Nephron progenitor cell (in vitro differentiated cells): Measurements from ENCODE around the gene GIMD1.

Source experiments
- DNase-seq: peaks from one replicate; pipeline ENCODE4 v3.0.0; 2021
- H3K27ac Mint-ChIP-seq: 2 replicates; pipeline ENCODE4 v1.8.0; 2021; ENCODE audit warnings: mild to moderate bottlenecking, moderate library complexity, mixed read lengths
- H3K27me3 Mint-ChIP-seq: 2 replicates; pipeline ENCODE4 v1.8.0; 2021; ENCODE audit warnings: mild to moderate bottlenecking, low read depth, mixed read lengths; ENCODE audit not compliant: poor library complexity
- H3K36me3 Mint-ChIP-seq: 2 replicates; pipeline ENCODE4 v1.8.0; 2021; ENCODE audit warnings: low read depth, mixed read lengths
- H3K4me1 Mint-ChIP-seq: 2 replicates; pipeline ENCODE4 v1.8.0; 2021; ENCODE audit warnings: mixed read lengths
- H3K4me3 Mint-ChIP-seq: 2 replicates; pipeline ENCODE4 v1.8.0; 2021; ENCODE audit warnings: mild to moderate bottlenecking, moderate library complexity, mixed read lengths
- H3K9me3 Mint-ChIP-seq: 2 replicates; pipeline ENCODE4 v1.8.0; 2021; ENCODE audit warnings: mild to moderate bottlenecking, moderate library complexity, mixed read lengths
- TF ChIP-seq, protein P1 (sequence below): fragments of 200-600 bp; sonication (generic); IDR thresholded peaks from 2 replicates; pipeline ENCODE4 v1.5.0; 2021; ENCODE audit warnings: antibody characterized with exemption

Gene GIMD1

DNA sequence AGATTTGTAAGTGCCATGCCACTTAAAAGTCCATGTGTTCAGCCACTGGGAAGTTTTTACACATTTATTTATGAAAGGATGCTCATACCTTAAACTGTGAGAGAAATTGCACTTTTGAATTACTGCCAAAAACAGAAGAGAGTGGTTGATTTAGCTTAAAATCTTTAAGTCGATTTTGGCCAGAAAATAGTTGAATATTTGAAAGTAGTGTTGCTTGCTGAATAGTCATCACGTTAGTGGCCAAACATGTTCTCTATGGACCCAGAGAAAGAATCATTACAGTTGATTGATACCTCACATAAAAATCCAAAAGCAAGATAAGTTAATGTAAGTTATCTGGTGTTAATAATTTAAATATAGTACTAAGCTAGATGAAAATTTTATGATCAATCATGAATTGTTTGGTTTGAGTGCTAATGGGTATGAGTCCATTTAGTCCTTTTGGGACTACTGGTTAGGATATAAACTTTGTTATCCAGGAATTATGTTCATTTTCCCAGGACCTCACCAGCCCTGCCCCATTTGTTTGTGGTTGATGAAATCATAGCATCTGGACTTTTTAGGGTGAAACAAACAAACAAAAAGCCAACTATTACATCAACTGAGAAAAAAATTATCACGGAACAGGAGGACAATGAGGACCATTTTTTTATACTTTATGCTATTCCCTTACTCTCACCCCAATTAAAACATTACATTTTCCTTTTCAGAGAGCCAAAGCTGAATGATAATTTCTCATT, 6.3 kb downstream of the GIMD1 start:
- no peak overlapping the region for H3K4me3 Mint-ChIP-seq
- no peak overlapping the region for H3K27ac Mint-ChIP-seq
- TF ChIP-seq, protein P1, sequence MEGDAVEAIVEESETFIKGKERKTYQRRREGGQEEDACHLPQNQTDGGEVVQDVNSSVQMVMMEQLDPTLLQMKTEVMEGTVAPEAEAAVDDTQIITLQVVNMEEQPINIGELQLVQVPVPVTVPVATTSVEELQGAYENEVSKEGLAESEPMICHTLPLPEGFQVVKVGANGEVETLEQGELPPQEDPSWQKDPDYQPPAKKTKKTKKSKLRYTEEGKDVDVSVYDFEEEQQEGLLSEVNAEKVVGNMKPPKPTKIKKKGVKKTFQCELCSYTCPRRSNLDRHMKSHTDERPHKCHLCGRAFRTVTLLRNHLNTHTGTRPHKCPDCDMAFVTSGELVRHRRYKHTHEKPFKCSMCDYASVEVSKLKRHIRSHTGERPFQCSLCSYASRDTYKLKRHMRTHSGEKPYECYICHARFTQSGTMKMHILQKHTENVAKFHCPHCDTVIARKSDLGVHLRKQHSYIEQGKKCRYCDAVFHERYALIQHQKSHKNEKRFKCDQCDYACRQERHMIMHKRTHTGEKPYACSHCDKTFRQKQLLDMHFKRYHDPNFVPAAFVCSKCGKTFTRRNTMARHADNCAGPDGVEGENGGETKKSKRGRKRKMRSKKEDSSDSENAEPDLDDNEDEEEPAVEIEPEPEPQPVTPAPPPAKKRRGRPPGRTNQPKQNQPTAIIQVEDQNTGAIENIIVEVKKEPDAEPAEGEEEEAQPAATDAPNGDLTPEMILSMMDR = no peak
- no peaks in the 10 kb centered on the region for H3K9me3 Mint-ChIP-seq
- no peaks in the 10 kb centered on the region for H3K36me3 Mint-ChIP-seq
- no peaks in the 10 kb centered on the region for H3K27me3 Mint-ChIP-seq
- DNase-seq = no peak
- peaks cover 4% of the 10 kb centered on the region for H3K4me1 Mint-ChIP-seq

DNA sequence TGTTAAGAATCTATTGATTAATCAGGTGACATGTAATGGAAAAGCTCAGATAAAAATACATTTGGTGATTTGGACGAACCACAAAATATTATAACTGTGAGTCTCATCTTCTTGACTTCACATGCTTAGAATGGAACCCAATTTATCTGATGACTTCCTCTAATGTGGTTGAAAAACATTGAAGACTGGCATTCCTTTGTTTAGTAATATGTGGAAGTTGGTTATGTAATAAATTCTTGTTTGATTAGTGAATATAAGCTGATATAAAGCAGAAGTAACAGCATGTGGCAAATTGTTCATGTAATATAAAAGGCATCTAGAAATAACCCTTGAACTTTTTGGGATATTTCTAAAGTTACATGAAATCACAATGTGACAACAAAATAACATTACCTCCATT, 9.7 kb downstream of the GIMD1 start:
- H3K4me3 Mint-ChIP-seq = no peak overlapping the region
- no peak for DNase-seq

DNA sequence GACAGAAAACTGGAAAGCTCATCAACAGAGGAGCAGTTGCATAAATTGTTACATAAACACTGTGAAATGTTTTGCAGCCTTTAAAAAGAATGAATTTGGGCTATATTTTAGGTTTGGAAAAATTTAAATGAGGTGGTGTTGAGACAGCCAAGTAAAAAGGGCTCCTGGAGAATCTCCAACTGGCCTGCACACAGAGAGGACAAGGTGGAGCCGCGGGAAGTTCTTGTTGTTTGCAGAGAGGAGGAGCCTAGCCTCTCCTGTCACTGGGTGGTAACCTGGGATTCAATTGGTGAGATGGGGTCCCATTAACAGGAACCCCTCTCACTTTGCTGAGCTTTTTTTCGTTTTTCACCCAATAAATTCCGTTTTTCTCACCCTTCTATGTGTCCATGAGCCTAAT, 13.4 kb downstream of the GIMD1 start:
- Mint-ChIP-seq H3K4me3 (no peak overlapping the region), H3K27me3 (no peaks in the 10 kb centered on the region), H3K27ac (no peak overlapping the region), H3K36me3 (peaks cover 4% of the 10 kb centered on the region), H3K9me3 (no peaks in the 10 kb centered on the region), H3K4me1 (peaks cover 6% of the 10 kb centered on the region)
- no peak for DNase-seq
- TF ChIP-seq, protein P1 = no peak

More for the DNA sequence above, 9.7 kb downstream of the GIMD1 start:
- TF ChIP-seq, protein P1 = no peak
- no peaks in the 10 kb centered on the region for H3K36me3 Mint-ChIP-seq
- H3K27me3 Mint-ChIP-seq = no peaks in the 10 kb centered on the region
- no peaks in the 10 kb centered on the region for H3K9me3 Mint-ChIP-seq
- H3K27ac Mint-ChIP-seq = no peak overlapping the region
- no peaks in the 10 kb centered on the region for H3K4me1 Mint-ChIP-seq

- Mint-ChIP-seq H3K4me3 (no peak overlapping the region), H3K36me3 (peaks cover 10% of the 10 kb centered on the region), H3K4me1 (peaks cover 6% of the 10 kb centered on the region), H3K9me3 (no peaks in the 10 kb centered on the region), H3K27me3 (no peaks in the 10 kb centered on the region), H3K27ac (no peak overlapping the region)
- no peak for DNase-seq
- TF ChIP-seq, protein P1 = no peak
These were observed 14.8 kb downstream of the GIMD1 start for GRCh38 chr4:106353786-106354185.

DNA sequence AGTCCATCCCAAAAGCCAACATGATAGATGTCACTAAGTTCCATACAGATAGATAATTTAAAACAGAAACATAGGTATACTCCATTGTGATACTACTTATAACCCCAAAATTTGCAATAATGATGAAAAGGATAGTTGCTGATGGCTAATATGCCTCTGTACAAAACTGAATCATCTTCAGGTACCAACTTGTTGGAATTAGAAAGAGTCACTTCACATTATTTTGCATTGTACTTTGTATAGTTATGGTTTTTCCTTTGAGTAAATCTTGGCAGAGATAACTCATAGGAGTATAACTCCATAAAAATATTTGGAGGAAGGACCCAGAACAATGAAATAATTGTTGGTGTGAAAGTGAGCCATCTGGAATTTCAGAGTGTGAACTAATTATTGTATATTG, 17.6 kb downstream of the GIMD1 start:
- peaks cover 6% of the 10 kb centered on the region for H3K4me1 Mint-ChIP-seq
- no peaks in the 10 kb centered on the region for H3K27me3 Mint-ChIP-seq
- peaks cover 25% of the 10 kb centered on the region for H3K36me3 Mint-ChIP-seq
- no peaks in the 10 kb centered on the region for H3K9me3 Mint-ChIP-seq
- H3K27ac Mint-ChIP-seq = no peak overlapping the region
- no peak for DNase-seq
- TF ChIP-seq, protein P1 = no peak
- H3K4me3 Mint-ChIP-seq = no peak overlapping the region

DNA sequence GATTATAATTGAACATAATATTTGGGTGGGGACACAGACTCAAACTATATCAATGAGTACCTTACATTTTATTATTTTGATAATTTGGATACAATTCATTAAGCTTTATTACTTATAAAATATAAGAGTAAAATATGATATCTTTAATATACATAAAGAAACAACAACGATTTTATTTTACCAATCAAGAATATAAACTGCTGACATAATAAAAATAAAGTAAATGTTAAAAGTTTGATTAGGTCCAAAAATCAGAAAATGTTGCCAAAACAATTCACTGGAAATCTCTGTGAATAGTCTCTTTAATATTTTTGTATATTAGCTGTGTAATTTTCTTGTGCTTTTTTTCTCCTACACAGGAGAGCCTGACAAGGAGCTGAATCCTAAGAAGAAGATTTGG, 21.4 kb downstream of the GIMD1 start:
- no peaks in the 10 kb centered on the region for H3K27me3 Mint-ChIP-seq
- DNase-seq = no peak
- H3K4me1 Mint-ChIP-seq = no peaks in the 10 kb centered on the region
- TF ChIP-seq, protein P1 = no peak
- peaks cover 3% of the 10 kb centered on the region for H3K9me3 Mint-ChIP-seq
- no peak overlapping the region for H3K4me3 Mint-ChIP-seq
- no peak overlapping the region for H3K27ac Mint-ChIP-seq
- H3K36me3 Mint-ChIP-seq = peaks cover 36% of the 10 kb centered on the region
